Karpas-422 (cell line): ENCODE measurements around the gene MYL7. TPM values are rescaled to one million over a fixed set of nuclear protein-coding genes. Genes with fewer than 3 reads are reported as not detected.

ENCODE experiments used
- DNase-seq: peaks from one replicate; pipeline ENCODE4 v3.0.0-alpha.2; 2015
- H2AFZ ChIP-seq: fragments of 200-600 bp; sonication (generic); 2 replicates; pipeline ENCODE4 v1.6.1; 2014; ENCODE audit warnings: antibody characterized with exemption, low read length, mixed read lengths
- H3K27ac ChIP-seq: fragments of 200-600 bp; sonication (generic); 2 replicates; pipeline ENCODE4 v1.5.1; 2014; ENCODE audit warnings: mild to moderate bottlenecking, low read length, moderate library complexity
- H3K27me3 ChIP-seq: fragments of 200-600 bp; sonication (generic); 2 replicates; pipeline ENCODE4 v1.6.1; 2014; ENCODE audit warnings: low read length, mixed read lengths
- H3K36me3 ChIP-seq: fragments of 200-600 bp; sonication (generic); 2 replicates; pipeline ENCODE4 v1.6.1; 2014; ENCODE audit warnings: low read length, mixed read lengths; ENCODE audit not compliant: insufficient read depth
- H3K4me1 ChIP-seq: fragments of 200-600 bp; sonication (generic); 2 replicates; pipeline ENCODE4 v1.6.1; 2014; ENCODE audit warnings: mild to moderate bottlenecking, low read length, mixed read lengths
- H3K4me2 ChIP-seq: fragments of 200-600 bp; sonication (generic); 2 replicates; pipeline ENCODE4 v1.6.1; 2014; ENCODE audit warnings: low read length, low read depth, mild to moderate bottlenecking; ENCODE audit not compliant: poor library complexity, severe bottlenecking
- H3K4me3 ChIP-seq: fragments of 200-600 bp; sonication (generic); 2 replicates; pipeline ENCODE4 v1.5.1; 2014; ENCODE audit warnings: mild to moderate bottlenecking, antibody characterized with exemption, low read length, mixed read lengths
- H3K79me2 ChIP-seq: fragments of 200-600 bp; sonication (generic); 2 replicates; pipeline ENCODE4 v1.6.1; 2014; ENCODE audit warnings: mild to moderate bottlenecking, low read length, mixed read lengths
- H3K9ac ChIP-seq: fragments of 200-600 bp; sonication (generic); 2 replicates; pipeline ENCODE4 v1.6.0; 2014; ENCODE audit warnings: low read length
- H3K9me2 ChIP-seq: fragments of 200-600 bp; sonication (generic), shearing (Covaris generic); replicated peaks from 2 replicates; pipeline ENCODE4 v1.6.0; 2014; ENCODE audit warnings: mild to moderate bottlenecking, low read length, moderate library complexity; ENCODE audit not compliant: insufficient read depth
- H3K9me3 ChIP-seq: fragments of 300-700, 200-600 bp; sonication (generic); 2 replicates; pipeline ENCODE4 v1.6.1; 2014; ENCODE audit warnings: low read length, mixed read lengths
- H4K20me1 ChIP-seq: fragments of 200-600 bp; sonication (generic); 2 replicates; pipeline ENCODE4 v1.6.1; 2014; ENCODE audit warnings: mild to moderate bottlenecking, antibody characterized with exemption, low read length, low read depth; ENCODE audit not compliant: insufficient read depth
- total RNA-seq: library from RNA; depleted of rRNA; stranded (reverse); fragments of >200 nt; shearing (Covaris generic); gene quantifications from 2 replicates; pipeline ENCODE4 v1.2.3, GENCODE V29; 2014; ENCODE audit warnings: low replicate concordance

Gene MYL7
- total RNA-seq, 1 experiment from 2014 or later, result not detected

DNA sequence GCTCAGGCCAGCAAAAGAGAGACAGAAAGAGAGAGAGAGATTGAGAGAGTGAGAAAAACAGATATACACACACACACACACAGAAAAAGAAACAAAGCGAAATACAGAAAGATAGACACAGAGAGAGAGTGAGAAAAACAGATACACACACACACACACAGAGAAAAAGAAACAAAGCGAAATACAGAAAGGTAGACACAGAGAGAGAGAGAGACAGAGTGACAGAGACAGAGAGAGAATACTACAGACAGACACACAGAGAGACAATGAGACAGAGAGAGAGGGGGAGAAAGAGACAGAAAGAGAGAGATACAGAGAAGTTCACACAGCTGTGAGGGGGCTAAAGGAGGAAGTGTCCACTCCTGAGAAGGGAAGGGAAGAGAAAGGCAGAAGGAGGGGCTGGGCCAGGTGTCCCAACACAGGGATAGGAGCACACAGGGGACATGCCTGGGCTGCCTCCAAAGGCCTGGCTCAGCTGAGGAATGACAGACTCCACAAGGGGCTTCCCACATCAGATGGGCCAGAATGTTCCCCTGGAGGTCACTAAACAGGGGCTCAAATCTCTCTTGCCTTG lies 43.8 kb upstream of the MYL7 start:
- Histone ChIP-seq H3K79me2 (no peaks in the 10 kb centered on the region), H3K4me3 (no peak overlapping the region), H2AFZ (no peak overlapping the region), H3K9me3 (no peaks in the 10 kb centered on the region), H3K36me3 (no peaks in the 10 kb centered on the region), H3K27me3 (peaks cover 3% of the 10 kb centered on the region; the same call in 1 of the 2 replicates), H3K9me2 (no peaks in the 10 kb centered on the region), H3K27ac (no peak overlapping the region), H3K4me2 (no peak overlapping the region), H4K20me1 (no peaks in the 10 kb centered on the region), H3K9ac (no peak overlapping the region), H3K4me1 (no peaks in the 10 kb centered on the region)
- no peak for DNase-seq

GRCh38 chr7:44184206-44184872 lies 43.2 kb upstream of the MYL7 start:
- H2AFZ ChIP-seq, result no peak overlapping the region
- no peaks in the 10 kb centered on the region for H3K9me2 ChIP-seq
- H3K9me3 ChIP-seq, result no peaks in the 10 kb centered on the region
- H3K79me2 ChIP-seq, result no peaks in the 10 kb centered on the region
- no peak overlapping the region for H3K4me3 ChIP-seq
- no peaks in the 10 kb centered on the region for H3K4me1 ChIP-seq
- no peak overlapping the region for H3K9ac ChIP-seq
- H3K27ac ChIP-seq, result no peak overlapping the region
- H3K27me3 ChIP-seq, result peaks cover 3% of the 10 kb centered on the region; the same call in 1 of the 2 replicates
- DNase-seq, result no peak
- H3K36me3 ChIP-seq, result no peaks in the 10 kb centered on the region
- H4K20me1 ChIP-seq, result no peaks in the 10 kb centered on the region
- no peak overlapping the region for H3K4me2 ChIP-seq

DNA sequence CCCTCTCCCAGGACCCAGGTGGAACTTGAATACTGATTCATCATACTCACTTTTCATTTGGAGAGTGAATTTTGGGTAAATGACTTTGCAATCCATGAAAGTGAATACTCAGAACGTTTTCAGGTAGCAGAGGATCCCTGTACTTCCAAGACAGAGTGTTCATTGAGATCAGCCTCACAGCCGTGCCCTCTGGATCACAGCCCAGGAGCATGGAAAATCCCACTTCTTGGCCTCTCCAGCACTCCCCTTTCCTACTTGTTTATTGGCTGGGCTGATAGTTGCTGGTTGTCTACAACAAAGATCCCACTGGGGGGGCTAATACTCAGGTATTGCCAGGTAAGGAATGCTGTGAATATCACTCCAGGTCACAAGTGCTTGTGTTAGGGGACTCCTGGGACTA lies 42.3 kb upstream of the MYL7 start:
- Histone ChIP-seq H3K4me1 (no peaks in the 10 kb centered on the region), H3K9me3 (no peaks in the 10 kb centered on the region), H3K9ac (no peak overlapping the region), H3K27me3 (peaks cover 3% of the 10 kb centered on the region; the same call in 1 of the 2 replicates), H3K9me2 (no peaks in the 10 kb centered on the region), H3K27ac (no peak overlapping the region), H3K79me2 (no peaks in the 10 kb centered on the region), H2AFZ (no peak overlapping the region), H4K20me1 (no peaks in the 10 kb centered on the region), H3K4me3 (no peak overlapping the region), H3K36me3 (no peaks in the 10 kb centered on the region), H3K4me2 (no peak overlapping the region)
- DNase-seq, result no peak

- H3K9me3 ChIP-seq, result no peaks in the 10 kb centered on the region
- no peaks in the 10 kb centered on the region for H3K4me1 ChIP-seq
- H3K79me2 ChIP-seq, result no peaks in the 10 kb centered on the region
- H3K36me3 ChIP-seq, result no peaks in the 10 kb centered on the region
- DNase-seq, result no peak
- no peak overlapping the region for H3K4me3 ChIP-seq
- peaks cover 3% of the 10 kb centered on the region; the same call in 1 of the 2 replicates for H3K27me3 ChIP-seq
- H3K9me2 ChIP-seq, result no peaks in the 10 kb centered on the region
- H2AFZ ChIP-seq, result no peak overlapping the region
- no peak overlapping the region for H3K4me2 ChIP-seq
- no peaks in the 10 kb centered on the region for H4K20me1 ChIP-seq
- no peak overlapping the region for H3K9ac ChIP-seq
- no peak overlapping the region for H3K27ac ChIP-seq
Observed at GRCh38 chr7:44182827-44183226, 41.7 kb upstream of the MYL7 start.

GRCh38 chr7:44180631-44181030 lies 39.5 kb upstream of the MYL7 start:
- Histone ChIP-seq H3K9me3 (no peaks in the 10 kb centered on the region), H3K9ac (no peak overlapping the region), H3K4me1 (no peaks in the 10 kb centered on the region), H3K27me3 (peaks cover 3% of the 10 kb centered on the region; the same call in 1 of the 2 replicates), H3K36me3 (no peaks in the 10 kb centered on the region), H2AFZ (no peak overlapping the region), H4K20me1 (no peaks in the 10 kb centered on the region), H3K9me2 (no peaks in the 10 kb centered on the region), H3K27ac (no peak overlapping the region), H3K4me3 (no peak overlapping the region), H3K79me2 (no peaks in the 10 kb centered on the region), H3K4me2 (no peak overlapping the region)
- DNase-seq, result no peak

DNA sequence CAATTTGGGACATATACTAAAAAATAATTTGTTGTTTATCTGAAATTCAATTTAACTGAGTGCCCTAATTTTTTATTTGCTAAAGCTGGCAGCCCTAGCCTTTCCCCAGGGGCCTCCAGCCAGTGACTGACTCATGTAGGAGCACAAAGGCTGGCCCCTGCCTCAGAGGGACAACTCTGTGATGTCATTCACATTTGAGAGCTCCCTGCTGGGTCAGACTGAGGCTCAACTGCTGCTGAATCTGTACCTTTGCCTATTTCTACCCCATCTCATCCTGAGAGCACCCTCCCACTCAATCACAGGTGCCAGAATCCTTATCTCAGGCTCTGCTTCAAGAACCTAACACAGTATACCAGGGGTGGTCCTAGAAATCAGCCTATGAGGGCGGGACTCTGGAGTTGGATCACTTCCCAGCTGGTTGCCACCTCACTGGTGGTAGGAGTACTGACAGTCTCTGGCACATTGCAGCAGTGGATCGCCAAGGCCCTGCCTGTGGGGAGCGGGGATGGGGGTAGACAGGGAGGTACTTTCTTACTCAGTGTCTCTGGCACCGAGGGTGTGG lies 36.5 kb upstream of the MYL7 start:
- Histone ChIP-seq H3K36me3 (no peaks in the 10 kb centered on the region), H2AFZ (no peak overlapping the region), H3K27me3 (peaks cover 3% of the 10 kb centered on the region; the same call in 1 of the 2 replicates), H3K4me1 (no peaks in the 10 kb centered on the region), H3K79me2 (no peaks in the 10 kb centered on the region), H3K4me3 (no peak overlapping the region), H3K9ac (no peak overlapping the region), H3K4me2 (no peak overlapping the region), H3K27ac (no peak overlapping the region), H3K9me3 (no peaks in the 10 kb centered on the region), H4K20me1 (no peaks in the 10 kb centered on the region), H3K9me2 (no peaks in the 10 kb centered on the region)
- no peak for DNase-seq

DNA sequence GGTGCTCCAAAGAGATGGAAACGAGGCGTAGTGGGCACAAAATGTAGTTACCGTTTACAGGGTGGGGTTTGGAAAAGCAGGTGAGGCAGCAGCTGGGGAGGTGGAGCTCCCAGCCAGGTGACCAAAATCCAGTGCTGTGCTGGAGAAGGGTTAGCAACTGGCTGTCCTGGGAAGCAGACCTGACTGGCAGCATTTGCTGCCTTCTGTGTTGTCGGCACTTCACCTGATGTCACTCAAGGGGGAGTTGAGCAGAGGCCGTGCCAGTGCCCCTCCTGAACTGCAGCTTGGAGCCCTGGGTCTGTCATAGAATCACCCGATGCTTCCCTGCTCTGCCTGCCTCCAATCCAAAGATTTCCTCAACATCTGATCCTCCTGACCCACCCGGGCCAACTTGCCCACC lies 35.4 kb upstream of the MYL7 start:
- Histone ChIP-seq H3K27ac (no peak overlapping the region), H3K4me1 (no peaks in the 10 kb centered on the region), H3K9me2 (no peaks in the 10 kb centered on the region), H3K4me2 (no peak overlapping the region), H3K9ac (no peak overlapping the region), H3K27me3 (peaks cover 3% of the 10 kb centered on the region; the same call in 1 of the 2 replicates), H3K9me3 (no peaks in the 10 kb centered on the region), H3K4me3 (no peak overlapping the region), H3K36me3 (no peaks in the 10 kb centered on the region), H3K79me2 (no peaks in the 10 kb centered on the region), H2AFZ (no peak overlapping the region), H4K20me1 (no peaks in the 10 kb centered on the region)
- no peak for DNase-seq

- Histone ChIP-seq H3K27me3 (no peaks in the 10 kb centered on the region), H3K79me2 (no peaks in the 10 kb centered on the region), H2AFZ (no peak overlapping the region), H3K9ac (no peak overlapping the region), H3K4me3 (no peak overlapping the region), H3K9me2 (no peaks in the 10 kb centered on the region), H3K36me3 (no peaks in the 10 kb centered on the region), H3K4me1 (no peaks in the 10 kb centered on the region), H3K27ac (no peak overlapping the region), H3K4me2 (no peak overlapping the region), H3K9me3 (no peaks in the 10 kb centered on the region), H4K20me1 (no peaks in the 10 kb centered on the region)
- DNase-seq, result no peak
Observed at GRCh38 chr7:44175730-44176129, 34.6 kb upstream of the MYL7 start.
